HG02885 (cell line): ENCODE results near the gene KAZN.

Experiments used
- ATAC-seq: cut with Tn5 transposase; IDR thresholded peaks from one replicate; pipeline ENCODE4 v1.9.1; 2021; ENCODE audit warnings: mild to moderate bottlenecking; ENCODE audit not compliant: unreplicated experiment, poor library complexity

The KAZN gene

DNA sequence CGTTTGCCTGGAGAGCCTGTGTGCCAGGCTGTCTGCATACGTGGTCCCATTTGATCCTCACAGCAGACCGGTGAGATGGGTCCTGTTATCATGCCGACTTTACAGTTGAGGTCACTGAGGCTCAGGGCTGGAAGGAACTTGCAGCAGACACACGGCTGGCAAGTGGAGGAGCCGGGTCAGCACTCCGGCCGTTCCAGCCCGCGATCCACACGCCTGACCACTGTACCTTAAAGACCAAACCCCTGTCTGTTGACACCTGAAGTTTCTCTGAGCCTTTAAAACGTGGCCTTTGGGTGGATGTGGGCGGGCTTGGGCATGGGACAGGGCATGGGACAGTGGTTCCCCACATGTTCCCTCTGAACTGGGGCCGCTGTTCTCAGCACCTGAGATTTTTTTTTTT lies 383.5 kb downstream of the KAZN start:
- no peak for ATAC-seq

DNA sequence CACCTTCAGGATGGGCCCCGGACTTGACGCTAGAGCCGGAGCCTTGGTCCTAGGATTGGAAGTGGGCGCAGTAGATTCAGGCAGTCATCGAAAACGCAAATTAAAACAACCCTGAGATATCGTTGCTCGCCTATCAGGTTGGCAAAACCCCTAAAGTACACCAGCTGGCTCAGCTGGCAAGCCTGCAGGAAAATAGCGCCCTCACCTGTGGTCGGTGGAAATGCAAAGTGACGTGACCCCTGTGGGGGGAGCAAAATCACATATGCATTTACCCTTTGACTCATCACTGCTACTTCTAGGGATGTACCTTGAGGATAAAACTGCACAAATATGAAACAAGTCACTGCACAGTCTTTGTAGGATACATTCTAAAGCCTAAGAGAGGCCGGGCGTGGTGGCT lies 384.8 kb downstream of the KAZN start:
- no peak for ATAC-seq

DNA sequence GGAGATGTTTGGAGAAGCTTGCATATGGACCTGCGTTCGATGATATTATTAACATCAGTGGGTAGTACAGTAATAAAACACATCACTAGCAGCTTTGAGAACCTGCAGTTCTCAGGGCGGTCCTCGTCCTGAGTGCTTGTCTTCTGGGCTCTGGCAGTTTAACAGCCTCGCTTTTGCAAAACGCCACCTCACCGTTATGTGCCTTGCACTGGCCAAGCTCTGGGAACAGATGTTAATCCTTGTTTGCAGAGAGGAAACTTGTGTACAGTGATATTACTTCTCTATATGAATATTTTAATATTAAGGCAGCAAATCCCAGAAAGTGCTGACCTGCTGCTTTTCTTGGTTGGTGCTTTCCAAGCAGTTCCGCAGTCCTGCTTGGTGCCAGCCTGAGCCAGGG lies 387.7 kb downstream of the KAZN start:
- no peak for ATAC-seq

DNA sequence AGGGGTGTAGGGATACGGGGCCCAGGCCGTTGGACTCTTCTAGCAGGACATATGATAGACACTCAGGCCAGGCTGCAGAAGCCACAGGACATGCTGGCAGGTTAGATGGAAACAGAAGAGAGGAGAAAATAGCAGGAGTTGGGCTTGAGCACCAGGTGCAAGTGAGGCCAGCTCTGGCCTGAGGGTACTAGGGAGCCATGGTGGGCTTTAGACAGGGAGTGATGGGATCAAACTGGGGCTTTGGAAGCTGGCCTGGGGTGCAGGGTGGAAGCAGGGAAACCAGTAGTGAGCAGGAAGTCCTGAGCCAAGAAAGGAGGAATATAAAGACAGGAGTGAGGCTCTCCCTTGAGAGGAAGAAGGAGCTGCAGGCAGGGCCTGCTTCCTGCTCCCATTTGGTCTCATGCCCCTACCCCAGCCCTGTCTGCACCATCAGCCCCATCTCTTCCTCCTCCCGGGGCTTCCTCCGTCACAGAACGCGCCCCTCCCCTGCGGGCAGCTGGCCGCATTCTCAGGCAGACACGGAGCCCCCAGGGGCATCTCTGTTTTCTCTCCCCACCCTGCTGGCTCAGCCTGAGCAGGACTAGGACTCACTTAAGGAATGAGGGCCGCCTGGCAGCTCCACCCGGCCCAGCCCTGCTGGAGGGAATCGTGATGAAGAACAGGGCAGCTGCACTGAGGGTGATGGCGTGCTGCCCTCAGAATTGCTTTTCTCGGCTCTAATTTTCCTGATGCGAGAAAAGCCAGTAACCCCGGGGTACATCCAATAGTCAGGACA lies 389.5 kb downstream of the KAZN start:
- no peak for ATAC-seq

DNA sequence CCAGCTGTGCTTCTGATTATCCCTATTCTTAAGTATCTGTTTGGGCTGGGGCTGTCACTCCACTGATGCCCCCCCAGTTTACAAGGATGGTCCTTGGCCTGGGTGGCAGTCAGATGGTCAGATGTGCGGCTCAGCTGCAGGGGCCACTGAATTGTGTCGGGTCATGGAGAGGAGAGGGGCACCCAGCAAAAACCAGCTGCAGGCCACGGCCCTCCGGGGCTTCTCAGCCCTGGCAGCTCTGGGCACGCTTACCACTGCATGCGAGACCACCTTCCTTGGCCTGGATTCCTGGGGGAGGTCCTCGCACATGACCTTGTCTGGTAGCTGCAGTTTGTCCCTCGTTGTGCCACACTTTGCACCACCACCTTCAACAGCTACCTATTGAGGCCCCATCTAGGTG lies 390.2 kb downstream of the KAZN start:
- no peak for ATAC-seq

DNA sequence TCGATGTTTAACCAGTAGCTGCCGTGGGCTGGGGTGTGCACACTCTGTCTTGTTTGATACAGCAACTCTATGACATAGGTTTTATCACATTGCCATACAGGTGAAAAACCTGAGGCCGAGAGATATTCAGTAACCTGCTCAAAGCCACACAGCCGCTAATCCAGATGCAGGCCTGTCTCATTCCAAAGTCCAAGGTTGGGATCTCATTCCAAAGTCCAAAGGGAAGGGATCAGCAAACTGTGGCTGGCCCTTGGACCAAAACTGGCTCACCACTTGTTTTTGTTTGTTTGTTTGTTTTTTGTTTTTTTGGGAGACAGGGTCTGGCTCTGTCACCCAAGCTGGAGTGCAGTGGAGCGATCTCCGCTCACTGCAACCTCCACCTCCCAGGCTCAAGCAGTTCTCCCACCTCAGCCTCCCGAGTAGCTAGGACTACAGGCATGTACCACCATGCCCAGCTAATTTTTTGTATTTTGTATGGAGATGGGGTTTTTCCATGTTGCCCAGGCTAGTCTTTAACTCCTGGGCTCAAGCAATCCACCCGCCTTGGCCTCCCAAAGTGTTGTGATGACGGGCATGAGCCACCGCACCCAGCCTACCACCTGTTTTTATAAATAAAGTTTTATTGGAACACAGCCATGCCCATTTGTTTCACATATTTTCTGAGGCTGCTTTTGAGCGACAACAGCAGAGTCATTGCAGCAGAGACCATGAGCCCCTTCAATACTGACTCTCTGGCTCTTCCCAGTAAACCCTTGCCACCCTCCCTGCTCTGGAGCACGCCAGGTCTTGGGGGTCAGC lies 391.6 kb downstream of the KAZN start:
- no peak for ATAC-seq

DNA sequence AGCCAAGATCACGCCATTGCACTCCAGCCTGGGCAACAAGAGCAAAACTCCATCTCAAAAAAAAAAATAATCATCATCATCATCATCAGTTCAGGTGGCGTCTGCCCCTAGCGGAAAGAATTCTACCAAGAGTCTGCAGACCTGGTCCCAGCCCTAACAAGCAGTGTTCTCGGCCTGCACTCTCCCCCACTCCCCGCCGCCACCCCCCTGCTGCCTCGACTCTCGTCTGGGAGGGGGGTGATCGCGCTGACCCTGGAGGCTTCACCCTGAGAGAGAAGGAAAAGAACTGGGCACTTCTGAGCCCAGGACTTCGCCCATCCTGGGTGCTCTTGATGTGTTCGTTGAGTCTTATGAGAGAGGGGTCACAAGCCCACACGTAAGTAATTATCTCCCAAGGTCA lies 394.9 kb downstream of the KAZN start:
- ATAC-seq: no peak

DNA sequence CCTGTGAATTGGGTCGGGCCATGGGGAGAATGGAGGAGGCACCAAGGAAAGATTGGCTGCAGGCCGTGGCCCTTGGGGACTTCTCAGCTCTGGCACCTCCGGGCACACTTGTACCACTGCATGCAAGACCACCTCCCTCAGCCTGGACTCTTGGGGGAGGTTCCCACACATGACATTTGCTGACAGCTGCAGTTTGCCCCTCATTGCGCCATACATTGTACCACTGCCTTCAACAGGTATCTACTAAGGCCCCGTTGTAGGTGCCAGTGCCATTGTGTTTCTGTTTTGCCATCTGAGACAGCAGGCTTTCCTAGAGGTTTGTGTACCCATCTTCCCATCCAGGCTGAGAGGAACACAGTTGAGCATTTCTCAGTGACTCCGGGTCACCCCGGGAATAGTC lies 395.7 kb downstream of the KAZN start:
- ATAC-seq: no peak

DNA sequence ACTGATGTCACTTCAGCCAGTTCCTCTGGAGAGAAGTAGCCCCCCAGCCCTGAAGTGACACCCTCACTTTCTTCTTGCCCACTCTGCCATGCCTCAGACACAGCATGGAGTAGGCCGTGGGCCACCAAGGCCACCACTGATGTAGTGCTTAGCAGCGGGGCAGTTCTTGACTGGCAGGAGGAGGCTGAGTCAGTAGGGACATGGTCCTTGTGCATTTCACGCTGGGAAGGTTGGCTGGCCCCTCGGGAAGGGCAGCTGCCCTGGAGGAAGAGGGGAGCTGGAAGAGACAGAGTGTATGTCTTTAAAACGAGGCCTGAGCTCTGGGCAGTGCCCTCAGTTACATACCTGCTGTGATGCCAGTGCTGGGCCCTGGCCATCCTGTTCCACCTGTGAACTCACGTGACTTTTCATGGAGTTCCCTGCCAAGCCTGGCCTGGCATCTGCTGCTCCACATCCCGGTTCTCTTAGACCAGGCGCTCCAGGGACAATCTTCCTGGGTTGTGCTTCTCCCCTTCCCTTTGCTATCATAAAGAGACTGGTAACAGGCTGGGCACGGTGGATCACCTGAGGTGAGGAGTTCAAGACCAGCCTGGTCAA lies 396.5 kb downstream of the KAZN start:
- no peak for ATAC-seq

DNA sequence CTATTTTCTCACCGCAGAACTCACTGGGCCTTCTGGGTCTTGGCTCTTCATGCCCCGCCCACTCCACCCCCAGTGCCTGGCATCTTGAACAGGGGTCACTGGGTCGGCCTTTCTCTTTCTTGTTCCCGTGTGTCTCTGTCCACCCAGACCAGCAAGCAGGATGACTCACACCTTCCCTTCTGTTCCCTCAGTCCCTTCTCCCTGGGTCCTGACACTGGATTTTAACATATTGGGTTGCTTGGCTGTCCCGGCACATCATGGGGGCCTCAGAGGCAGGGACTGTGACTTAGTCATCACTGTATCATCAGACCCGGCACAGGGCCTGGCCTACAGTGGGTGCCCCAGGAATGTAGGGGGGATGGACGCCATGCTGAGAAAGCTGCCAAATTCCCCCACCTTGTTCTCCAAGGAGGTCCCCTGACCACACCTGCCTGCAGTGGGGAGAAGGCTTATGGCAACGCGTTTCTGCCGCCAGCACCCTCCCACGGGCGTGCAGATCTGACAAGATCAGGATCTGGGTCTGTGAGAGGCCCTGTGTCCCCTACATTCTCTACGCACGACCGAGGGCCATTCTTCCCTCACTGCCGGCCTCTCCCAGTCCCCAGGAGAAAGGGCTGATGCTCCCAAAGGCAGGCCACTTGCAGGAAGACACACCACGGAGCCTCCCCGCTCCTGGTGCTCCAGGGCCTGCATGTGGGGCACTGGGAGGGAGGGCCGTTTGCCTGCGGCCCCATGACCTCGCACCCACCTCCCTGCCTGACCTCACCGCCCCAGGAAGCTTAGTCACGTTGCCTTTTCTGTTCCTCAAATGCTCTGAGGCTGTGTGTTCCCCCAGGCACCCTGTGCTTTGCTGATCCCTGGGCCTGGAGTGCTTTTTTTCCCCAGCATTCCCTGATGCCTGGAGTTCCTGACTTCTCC lies 397.9 kb downstream of the KAZN start:
- no peak for ATAC-seq

DNA sequence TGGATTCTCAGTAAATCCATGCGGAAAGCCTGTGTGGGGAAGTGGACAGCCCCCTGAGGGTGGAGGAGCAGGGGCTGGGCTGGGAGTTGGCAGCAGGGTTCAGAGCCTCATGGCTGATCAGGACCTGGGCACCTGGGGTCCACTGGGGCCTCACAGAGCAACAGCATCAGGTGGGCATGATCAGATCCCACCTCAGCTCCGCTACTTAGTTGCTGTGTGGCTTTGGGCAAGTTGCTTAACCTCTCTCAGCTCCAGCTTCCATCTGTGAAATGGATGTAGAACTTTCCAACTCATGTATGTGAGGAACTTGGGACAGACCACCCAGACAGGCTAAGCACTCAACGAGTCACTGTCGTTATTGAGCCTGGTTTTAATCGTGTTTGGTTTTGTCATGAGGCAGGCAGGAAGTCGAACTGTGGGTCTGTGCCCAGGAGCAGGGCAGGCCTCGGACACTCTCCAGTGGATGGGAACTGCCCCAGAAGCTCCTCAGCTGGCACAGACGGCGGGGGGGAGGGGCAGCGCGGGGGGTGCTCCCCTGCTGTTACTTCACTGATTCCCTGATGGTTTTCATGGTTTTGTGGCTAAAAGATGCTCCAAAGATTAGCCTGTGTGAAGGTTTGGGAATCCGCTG lies 399.3 kb downstream of the KAZN start:
- ATAC-seq: no peak

DNA sequence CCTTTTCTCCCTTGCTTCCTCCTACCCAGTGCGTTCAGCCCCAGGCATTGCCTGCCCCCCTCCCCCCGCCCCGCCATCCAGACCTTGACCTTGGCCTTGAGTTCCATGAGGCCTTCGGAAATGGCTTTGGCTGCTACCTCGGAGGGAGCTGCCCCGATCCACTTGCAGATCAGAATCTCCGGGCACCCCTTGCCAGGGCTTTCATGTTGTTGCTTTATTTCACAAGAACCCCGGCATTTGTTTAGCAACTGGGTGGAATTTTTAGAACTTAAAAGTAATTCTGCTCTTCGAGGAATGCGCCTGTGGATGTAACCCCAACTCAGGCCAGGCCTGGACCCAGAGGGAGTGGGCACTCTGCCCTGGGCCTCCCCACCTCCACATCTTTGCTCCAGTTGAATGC lies 401.0 kb downstream of the KAZN start:
- no peak for ATAC-seq

DNA sequence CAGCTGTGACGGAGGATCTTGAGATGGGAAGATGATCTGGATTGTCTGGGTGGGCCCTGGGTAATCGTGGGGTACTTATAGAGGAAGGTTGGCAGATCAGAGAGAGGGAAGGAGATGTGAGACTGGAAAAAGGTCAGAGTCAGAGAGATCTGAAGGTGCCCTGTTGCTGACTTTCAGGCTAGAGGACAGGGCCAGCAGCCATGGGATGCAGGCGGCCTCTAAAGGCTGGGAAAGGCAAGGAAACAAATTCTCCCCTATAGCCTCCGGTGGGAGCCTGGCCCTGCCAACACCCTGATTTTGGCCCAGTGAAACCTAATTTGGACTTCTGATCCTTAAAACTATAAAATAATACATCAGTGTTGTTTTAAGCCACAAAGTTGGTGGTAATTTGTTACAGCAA lies 401.5 kb downstream of the KAZN start:
- ATAC-seq: no peak

DNA sequence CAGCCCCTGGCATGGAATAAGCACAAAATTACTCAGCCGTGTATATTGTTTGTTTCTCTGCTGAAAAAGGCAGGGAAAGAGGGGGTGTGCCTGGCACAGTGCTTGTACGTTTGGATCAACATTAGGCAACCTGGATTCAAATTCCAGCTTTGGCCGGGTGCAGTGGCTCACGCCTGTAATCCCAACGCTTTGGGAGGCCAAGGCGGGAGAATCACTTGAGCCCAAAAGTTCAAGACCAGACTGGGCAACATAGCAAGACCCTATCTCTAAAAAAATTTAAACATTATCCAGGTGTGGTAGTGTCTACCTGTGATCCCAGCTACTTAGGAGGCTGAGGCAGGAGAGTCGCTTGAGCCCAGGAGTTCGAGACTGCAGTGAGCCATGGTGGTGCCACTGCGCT lies 402.2 kb downstream of the KAZN start:
- ATAC-seq: no peak

DNA sequence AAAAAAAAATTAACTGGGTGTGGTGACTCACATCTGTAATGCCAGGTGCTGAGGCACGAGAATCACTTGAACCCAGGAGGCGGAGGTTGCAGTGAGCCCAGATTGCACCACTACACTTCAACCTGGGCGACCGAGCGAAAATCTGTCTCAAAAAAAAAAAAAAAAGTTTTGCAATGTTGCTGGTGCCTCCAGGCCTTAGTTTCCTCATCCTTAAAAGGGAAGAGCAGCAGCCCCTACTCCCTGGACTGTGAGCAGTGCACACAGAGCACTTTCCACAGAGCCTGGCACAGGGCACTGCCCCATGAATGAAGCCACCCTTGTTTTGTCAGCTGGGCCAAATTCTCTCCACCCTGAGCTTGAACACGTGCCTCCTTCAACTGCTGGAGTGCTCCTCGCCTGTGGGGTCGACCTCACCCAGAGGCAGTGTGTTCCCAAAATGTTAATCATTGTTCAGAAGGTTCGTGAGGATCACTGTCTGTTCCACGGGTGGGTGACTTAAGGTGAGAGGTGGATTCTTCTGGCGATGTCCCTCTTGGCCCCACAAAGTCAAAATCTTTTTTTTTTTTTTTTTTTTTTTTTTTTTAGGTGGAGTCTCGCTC lies 402.9 kb downstream of the KAZN start:
- ATAC-seq: no peak

DNA sequence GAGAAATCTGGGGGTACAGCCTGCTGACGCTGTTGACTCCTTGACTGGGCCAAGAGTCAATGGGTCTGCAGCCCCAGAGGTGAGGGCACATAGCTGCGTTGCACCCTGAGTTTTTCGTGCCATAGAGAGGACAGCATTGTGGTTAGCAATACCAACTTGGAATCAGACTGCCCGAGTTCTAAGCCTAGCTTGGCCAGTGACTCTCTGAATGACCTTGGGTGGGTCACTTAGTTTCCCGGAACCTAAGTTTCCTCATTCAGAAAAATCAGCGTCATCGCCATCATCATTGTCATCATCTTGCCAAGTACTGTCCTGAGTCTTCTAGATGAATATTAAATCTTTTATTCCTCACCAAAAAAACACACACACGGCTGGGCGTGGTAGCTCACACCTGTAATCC lies 403.8 kb downstream of the KAZN start:
- ATAC-seq: no peak

DNA sequence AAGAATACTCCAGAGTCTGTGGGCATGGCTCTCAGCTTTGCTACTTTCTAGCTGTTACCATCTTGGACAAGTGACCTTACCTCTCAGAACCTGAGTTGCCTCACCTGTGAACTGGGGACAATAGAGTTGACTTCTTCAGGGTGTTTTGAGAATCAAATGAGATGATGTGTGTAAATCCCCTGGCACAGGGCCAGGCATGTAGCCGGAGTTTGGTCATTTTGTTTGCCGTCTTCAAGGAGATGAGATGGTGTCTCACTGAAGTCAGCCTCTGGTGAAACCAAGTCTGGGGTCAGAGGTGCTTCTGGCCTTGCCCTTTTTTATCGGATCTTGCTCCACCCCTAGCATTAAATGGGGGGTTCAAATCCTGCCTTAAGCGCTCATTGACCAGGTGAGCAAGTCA lies 405.9 kb downstream of the KAZN start:
- no peak for ATAC-seq

DNA sequence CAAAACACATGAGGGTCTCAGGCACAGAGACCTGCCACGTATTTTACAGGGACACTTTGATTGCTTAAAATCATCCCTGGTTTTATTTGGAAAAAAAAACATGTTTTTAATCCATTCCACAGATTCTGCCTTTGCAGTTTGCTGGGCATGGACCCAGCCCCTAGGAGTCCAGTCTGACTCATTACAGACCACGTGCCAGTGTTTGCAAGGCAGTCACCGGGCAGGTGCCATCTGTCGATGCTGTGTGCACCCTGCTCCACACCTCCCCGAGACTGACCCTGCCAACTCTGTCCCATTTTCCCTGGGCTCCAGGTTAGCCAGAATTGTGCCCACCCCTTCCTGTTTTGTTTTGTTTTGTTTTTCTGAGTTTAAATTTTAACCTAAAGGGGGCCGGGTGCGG lies 406.6 kb downstream of the KAZN start:
- ATAC-seq: no peak

DNA sequence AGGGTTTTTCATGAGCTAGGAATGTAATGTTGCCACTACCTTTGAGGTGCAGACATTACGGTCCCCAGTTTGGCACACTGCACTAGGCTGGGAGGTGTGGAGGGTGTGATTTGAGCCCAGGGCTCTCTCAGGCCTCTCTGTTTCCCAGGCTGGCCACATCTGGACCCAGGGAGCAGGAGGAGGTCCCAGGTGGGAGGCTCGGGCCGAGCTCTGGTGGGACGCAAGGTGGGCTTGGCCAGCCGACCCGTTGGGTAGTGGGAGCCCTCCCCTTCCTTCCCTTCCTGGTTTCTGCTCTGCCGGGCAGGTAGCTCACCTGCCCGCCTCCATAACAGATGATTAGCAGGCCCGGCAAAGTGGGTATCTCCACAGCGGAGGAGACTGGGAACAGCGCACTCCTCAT lies 408.9 kb downstream of the KAZN start:
- no peak for ATAC-seq

DNA sequence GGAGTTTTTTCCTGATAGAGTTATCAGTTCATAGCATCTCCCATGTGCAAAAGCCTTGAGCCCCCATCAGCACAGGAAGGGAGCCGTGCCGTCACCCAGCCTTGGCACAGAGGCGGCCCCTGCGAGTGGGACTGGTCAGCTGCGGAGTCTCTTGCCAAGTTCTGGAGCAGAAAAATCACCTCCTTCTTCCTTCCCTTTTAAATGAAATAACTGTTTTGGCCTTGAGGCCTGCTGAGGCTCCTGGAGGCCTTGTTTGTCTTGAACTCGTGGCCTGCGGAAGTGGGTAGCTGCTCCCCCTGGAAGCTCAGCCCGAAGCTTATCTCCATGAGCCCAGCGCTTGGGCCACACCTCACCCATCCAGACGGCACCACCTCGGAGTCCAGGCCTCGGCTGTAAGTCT lies 409.4 kb downstream of the KAZN start:
- no peak for ATAC-seq
